ENCODE data around the gene HELT.
"Not testable (repeated sequence)": the region's sequence is repeated elsewhere in the genome, so short reads cannot be mapped to it uniquely, and the experiment has no call there.

Gene HELT

GRCh38 chr4:185039508-185040273 is 21.4 kb downstream of the HELT start:
- peak; percentile 14 to 20 for DNase-seq

- no peak for DNase-seq
Measured at GRCh38 chr4:185040523-185040922, 22.2 kb downstream of the HELT start.

DNA sequence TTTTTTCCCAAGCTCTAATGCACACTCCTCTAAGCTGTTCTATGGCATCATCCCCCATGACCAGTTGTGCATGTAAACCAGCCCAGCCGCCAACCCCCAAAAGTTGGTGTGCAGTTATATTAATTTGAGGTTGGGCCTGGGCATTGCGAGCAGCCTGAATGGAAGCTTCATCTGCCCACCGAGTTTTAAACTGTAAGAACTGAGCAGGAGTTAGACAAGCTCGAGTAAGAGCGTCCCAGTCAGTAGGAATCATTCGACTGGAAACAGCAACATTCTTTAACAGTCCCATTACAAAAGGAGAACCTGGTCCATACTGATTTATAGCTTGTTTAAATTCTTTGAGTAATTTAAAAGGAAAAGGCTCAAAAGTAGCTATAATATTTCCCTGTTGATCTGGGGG is 32.0 kb downstream of the HELT start:
- not testable (repeated sequence) for DNase-seq

- not testable (repeated sequence) for DNase-seq
Measured at GRCh38 chr4:185051283-185051682, 33.0 kb downstream of the HELT start.

DNA sequence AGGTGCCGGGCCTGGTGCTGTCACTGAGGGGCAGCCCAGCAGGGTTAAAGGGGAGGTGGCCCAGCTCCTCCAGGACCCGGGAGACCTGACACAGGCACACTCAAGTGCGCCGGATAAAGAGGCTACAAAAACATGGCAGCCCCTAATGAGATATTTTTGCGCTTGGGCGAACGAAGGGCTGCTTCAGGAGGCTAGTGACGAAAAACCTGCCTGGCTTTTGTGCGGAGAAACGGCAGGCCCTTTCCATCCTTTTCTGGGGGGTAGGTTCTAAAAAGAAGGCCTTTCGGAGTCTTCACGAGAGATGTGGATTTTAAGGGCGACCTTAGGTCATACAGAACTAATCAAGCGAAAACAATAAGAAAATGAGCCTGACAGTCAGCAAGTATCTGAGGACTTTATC is 35.5 kb downstream of the HELT start:
- DNase-seq: no peak

GRCh38 chr4:185054272-185054671 is 36.0 kb downstream of the HELT start:
- no peak for DNase-seq

DNA sequence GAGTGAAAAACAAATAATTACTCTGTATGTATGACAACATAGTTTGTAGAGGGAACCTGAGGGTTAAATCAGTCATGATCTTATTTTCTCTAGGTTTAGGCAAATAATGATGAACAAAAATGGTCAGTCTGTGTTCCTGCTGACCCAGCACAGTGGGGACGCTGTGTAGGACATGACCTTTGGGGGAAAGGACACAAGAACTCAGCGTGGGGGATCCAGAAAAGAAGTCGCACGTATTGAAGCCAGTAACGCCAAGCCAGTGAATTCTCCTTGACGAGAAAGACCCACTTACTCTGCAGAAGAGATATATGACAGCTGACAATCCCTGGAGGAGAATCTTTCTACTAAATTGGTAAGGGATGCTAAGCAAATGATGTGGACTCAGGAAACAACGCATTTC is 36.6 kb downstream of the HELT start:
- DNase-seq: no peak

- no peak for DNase-seq
Measured at GRCh38 chr4:185061610-185062009, 43.3 kb downstream of the HELT start.

DNA sequence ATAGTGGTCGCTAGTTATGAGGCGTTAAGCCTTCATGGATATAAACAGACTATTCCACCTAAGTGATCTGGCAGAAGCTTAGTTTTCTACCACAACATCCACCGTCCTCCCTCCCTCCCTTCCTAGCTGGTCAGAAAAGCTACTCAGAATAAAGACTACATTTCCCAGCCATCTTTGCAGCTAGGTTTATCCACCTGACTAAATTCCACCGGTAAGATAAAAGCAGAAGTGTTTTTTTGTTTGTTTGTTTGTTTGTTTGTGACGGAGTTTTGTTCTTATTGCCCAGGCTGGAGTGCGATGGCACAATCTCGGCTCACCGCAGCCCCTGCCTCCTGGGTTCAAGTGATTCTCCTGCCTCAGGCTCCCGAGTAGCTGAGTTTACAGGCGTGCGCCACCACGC is 44.3 kb downstream of the HELT start:
- DNase-seq: no peak

- no peak for DNase-seq
Measured at GRCh38 chr4:185066179-185066578, 47.9 kb downstream of the HELT start.

DNA sequence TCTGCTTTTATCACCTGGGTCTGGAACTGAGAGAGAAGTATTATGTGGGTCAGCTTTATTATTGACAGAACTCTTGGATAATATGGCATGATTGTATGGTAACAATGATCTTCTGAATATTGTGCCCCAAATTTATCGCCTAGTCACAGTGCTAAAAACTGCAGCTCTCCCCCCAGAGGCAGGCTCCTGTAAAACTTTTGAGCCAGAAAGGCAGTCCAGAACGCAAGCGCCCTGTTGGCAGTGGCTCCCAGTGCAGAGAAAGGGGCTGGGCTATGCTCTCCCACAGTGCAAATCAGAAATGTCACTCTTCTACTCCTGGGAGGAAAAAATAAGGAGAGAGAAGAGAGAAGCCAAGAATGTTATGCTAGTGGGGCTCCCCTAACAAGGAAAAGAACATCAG is 50.5 kb downstream of the HELT start:
- DNase-seq: no peak

Measured in SHP77 (cell line).